Vagina (tissue), 2 donors: ENCODE data around the gene MACROD2. TPM values are rescaled to one million over a fixed set of nuclear protein-coding genes. Genes with fewer than 3 reads are reported as not detected.

Experiments used
- DNase-seq, 2 donors: peaks; one replicate each; pipeline ENCODE4 v3.0.0-alpha.2; 2017; ENCODE audit errors: extremely low spot score in 2 of 2
- H3K27ac ChIP-seq: fragments of 200-600 bp; sonication (generic); one replicate; pipeline ENCODE4 v1.5.1; 2019
- H3K27me3 ChIP-seq: fragments of 200-600 bp; sonication (generic); one replicate; pipeline ENCODE4 v1.5.1; 2019
- H3K36me3 ChIP-seq, 2 donors: fragments of 200-600 bp; sonication (generic); one replicate each; pipeline ENCODE4 v1.5.1; 2017 to 2019
- H3K4me1 ChIP-seq: fragments of 200-600 bp; sonication (generic); one replicate; pipeline ENCODE4 v1.5.1; 2019
- H3K4me3 ChIP-seq, 2 donors: fragments of 200-600 bp; sonication (generic); 1 replicate in 1 of 2; 2 replicates in 1 of 2; pipeline ENCODE4 v1.5.1; 2016 to 2019
- H3K9me3 ChIP-seq: fragments of 200-600 bp; sonication (generic); one replicate; pipeline ENCODE4 v1.5.1; 2019
- CTCF ChIP-seq, 3 experiments: fragments of 450-650 bp in 2 of 3; fragments of 200-600 bp in 1 of 3; sonication (generic) in 1 of 3; IDR thresholded peaks; one replicate each; pipeline ENCODE4 v1.5.1; 2017 to 2019; ENCODE audit warnings: antibody characterized with exemption in 3 of 3, mild to moderate bottlenecking in 2 of 3, moderate library complexity in 2 of 3
- POLR2A ChIP-seq, 2 donors: fragments of 450-650 bp; IDR thresholded peaks; one replicate each; pipeline ENCODE4 v1.6.1; 2017; ENCODE audit warnings: antibody characterized with exemption in 2 of 2, mild to moderate bottlenecking in 2 of 2, moderate library complexity in 2 of 2
- POLR2AphosphoS5 ChIP-seq, 2 donors: sonication (generic); formaldehyde crosslinking; IDR thresholded peaks; one replicate each; pipeline ENCODE4 v1.9.0; 2017; ENCODE audit warnings: antibody characterized with exemption in 2 of 2, mild to moderate bottlenecking in 2 of 2, low read depth in 1 of 2; ENCODE audit not compliant: insufficient read depth in 1 of 2
- intact Hi-C: fragments of 100-400 bp; cut with DNase I; formaldehyde crosslinking; loops from one replicate; pipeline ENCODE4 v1.15.1; 2023
- total RNA-seq: library from RNA; depleted of rRNA; stranded (reverse); fragments of >200 nt; gene quantifications from one replicate; pipeline ENCODE4 v1.2.3, GENCODE V29; 2016

MACROD2 gene
- total RNA-seq, 1 donor from 2014 or later = 12.5 TPM

GRCh38 chr20:15205719-15206118 is 1210.4 kb downstream of the MACROD2 start:
- DNase-seq = no peak
- no peaks in the 10 kb centered on the region for H3K36me3 ChIP-seq
- no peaks in the 10 kb centered on the region for H3K4me1 ChIP-seq
- no peaks in the 10 kb centered on the region for H3K9me3 ChIP-seq
- intact Hi-C loops = no loop called here
- H3K4me3 ChIP-seq = no peak overlapping the region
- no peak overlapping the region for H3K27ac ChIP-seq
- no peak for TF ChIP-seq POLR2AphosphoS5 (IDR thresholded peaks at IDR 0.05; ENCODE audit: insufficient read depth in 1 of 2, low read depth in 1 of 2)
- H3K27me3 ChIP-seq = no peaks in the 10 kb centered on the region

- Histone ChIP-seq H3K9me3 (no peaks in the 10 kb centered on the region), H3K27me3 (no peaks in the 10 kb centered on the region), H3K4me1 (no peaks in the 10 kb centered on the region), H3K36me3 (no peaks in the 10 kb centered on the region), H3K27ac (no peak overlapping the region), H3K4me3 (no peak overlapping the region)
- intact Hi-C loops = no loop called here
- TF ChIP-seq CTCF (IDR thresholded peaks at IDR 0.05) (no peak), POLR2AphosphoS5 (IDR thresholded peaks at IDR 0.05; ENCODE audit: insufficient read depth in 1 of 2, low read depth in 1 of 2) (no peak), POLR2A (IDR thresholded peaks at IDR 0.05) (no peak)
- DNase-seq = no peak
Observed at GRCh38 chr20:15209537-15209936, 1214.2 kb downstream of the MACROD2 start.

GRCh38 chr20:15214051-15214450 is 1218.7 kb downstream of the MACROD2 start:
- intact Hi-C loops = no loop called here

GRCh38 chr20:15220009-15220656 is 1224.8 kb downstream of the MACROD2 start:
- H3K4me1 ChIP-seq = no peaks in the 10 kb centered on the region
- no peaks in the 10 kb centered on the region for H3K9me3 ChIP-seq
- no peak overlapping the region for H3K4me3 ChIP-seq
- no peak overlapping the region for H3K27ac ChIP-seq
- no peaks in the 10 kb centered on the region for H3K36me3 ChIP-seq
- no peak for TF ChIP-seq CTCF (IDR thresholded peaks at IDR 0.05)
- TF ChIP-seq POLR2A (IDR thresholded peaks at IDR 0.05) = no peak
- TF ChIP-seq POLR2AphosphoS5 (IDR thresholded peaks at IDR 0.05; ENCODE audit: insufficient read depth in 1 of 2, low read depth in 1 of 2) = no peak
- H3K27me3 ChIP-seq = no peaks in the 10 kb centered on the region
- intact Hi-C loops = no loop called here
- no peak for DNase-seq

More at GRCh38 chr20:15214051-15214450, 1218.7 kb downstream of the MACROD2 start:
- no peak for TF ChIP-seq POLR2A (IDR thresholded peaks at IDR 0.05)
- TF ChIP-seq POLR2AphosphoS5 (IDR thresholded peaks at IDR 0.05; ENCODE audit: insufficient read depth in 1 of 2, low read depth in 1 of 2) = no peak
- TF ChIP-seq CTCF (IDR thresholded peaks at IDR 0.05) = no peak
- no peak for DNase-seq
- no peaks in the 10 kb centered on the region for H3K36me3 ChIP-seq
- H3K4me3 ChIP-seq = no peak overlapping the region
- no peaks in the 10 kb centered on the region for H3K4me1 ChIP-seq
- H3K9me3 ChIP-seq = no peaks in the 10 kb centered on the region
- H3K27me3 ChIP-seq = no peaks in the 10 kb centered on the region
- H3K27ac ChIP-seq = no peak overlapping the region

GRCh38 chr20:15220778-15221565 is 1225.7 kb downstream of the MACROD2 start:
- no peak overlapping the region for H3K27ac ChIP-seq
- H3K4me3 ChIP-seq = no peak overlapping the region
- H3K36me3 ChIP-seq = no peaks in the 10 kb centered on the region
- TF ChIP-seq CTCF (IDR thresholded peaks at IDR 0.05) (no peak), POLR2A (IDR thresholded peaks at IDR 0.05) (no peak), POLR2AphosphoS5 (IDR thresholded peaks at IDR 0.05; ENCODE audit: insufficient read depth in 1 of 2, low read depth in 1 of 2) (no peak)
- no peak for DNase-seq
- intact Hi-C loops = no loop called here
- H3K9me3 ChIP-seq = no peaks in the 10 kb centered on the region
- H3K4me1 ChIP-seq = no peaks in the 10 kb centered on the region
- no peaks in the 10 kb centered on the region for H3K27me3 ChIP-seq
